Fibroblast of the conjunctiva (primary cell): Measurements from ENCODE around the gene GOLGA8O.
"Not testable (repeated sequence)": the region's sequence is repeated elsewhere in the genome, so short reads cannot be mapped to it uniquely, and the experiment has no call there.

Source experiments
- DNase-seq: peaks from one replicate; pipeline ENCODE4 v3.0.0-alpha.2; 2010; ENCODE audit warnings: low read depth

The GOLGA8O gene

DNA sequence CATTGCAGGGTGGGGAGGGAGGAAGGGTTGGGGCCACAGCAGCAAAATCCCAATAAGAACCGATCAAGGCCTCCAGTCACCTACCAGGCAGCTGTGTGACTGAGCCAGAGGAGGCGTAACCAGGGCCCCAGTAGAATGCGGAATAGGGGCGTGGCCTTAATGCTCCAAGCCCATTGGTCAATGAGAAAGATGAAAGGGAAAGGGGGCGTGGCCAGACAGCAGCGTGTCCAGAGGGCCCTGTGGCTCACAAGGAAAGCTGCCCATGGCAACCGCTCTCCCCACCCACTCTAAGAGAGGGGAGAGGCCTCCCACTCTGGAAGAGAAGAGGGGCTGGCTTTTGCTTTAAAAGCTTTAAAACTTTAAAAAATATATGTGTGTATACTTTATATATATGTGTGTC lies at the start of gene GOLGA8O:
GOLGA8O (minus strand) TSS at position 101 of the 400 bp plus-strand sequence; CDS start at position 3, 98 bp downstream.
- DNase-seq: not testable (repeated sequence)

DNA sequence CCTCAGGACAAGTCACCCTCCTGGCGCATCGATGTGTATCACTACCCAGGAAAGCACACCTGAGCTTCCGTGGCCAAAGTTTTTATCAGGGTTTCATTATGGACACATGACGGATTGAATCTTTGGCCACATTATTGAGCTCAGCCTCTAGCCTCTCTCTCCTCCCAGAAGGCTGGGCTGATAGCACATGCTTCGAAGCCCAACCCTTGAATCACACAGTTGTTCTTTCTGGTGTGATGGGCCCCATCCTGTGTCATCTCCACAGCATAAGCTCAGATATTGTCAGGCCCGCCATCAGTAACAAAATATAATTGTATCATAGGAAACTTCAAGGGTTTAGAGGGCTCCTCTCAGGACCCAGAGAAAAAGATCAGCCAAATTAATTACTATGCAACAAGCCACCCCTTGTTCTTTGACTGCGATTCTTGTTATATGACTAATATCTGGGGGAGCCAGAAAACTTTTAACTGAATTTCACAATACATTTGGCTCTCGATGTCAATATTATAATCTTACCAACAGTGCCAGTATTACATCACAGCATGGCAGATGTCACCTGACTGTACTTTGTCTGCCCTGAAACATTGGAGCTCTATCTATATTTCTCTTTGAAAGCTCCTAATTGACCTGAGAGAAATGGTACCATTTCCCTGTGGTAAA lies 48.8 kb upstream of the GOLGA8O start:
- not testable (repeated sequence) for DNase-seq

DNA sequence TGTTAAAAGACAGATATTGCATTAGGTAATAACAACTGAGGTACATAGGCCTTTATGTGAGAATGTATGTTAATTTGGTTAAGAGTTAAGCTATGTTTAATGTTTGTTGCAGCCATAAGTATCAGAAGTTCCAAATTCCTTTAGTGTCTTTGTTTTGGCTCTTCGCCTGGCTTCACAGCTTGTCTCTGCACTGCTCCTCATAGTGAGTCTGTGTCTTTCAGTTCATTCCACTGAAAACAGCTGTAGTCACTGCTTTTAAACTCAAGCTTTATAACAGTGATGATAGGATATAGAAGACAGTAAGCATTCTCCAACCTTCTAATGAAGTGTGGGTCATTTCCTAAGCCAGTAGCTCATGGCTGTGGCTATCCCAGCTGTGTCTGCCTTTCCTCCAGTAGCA lies 47.5 kb upstream of the GOLGA8O start:
- not testable (repeated sequence) for DNase-seq

- not testable (repeated sequence) for DNase-seq
Measured at GRCh38 chr15:32492768-32493167, 37.3 kb upstream of the GOLGA8O start.

- DNase-seq: not testable (repeated sequence)
Measured at GRCh38 chr15:32486474-32486873, 31.0 kb upstream of the GOLGA8O start.

DNA sequence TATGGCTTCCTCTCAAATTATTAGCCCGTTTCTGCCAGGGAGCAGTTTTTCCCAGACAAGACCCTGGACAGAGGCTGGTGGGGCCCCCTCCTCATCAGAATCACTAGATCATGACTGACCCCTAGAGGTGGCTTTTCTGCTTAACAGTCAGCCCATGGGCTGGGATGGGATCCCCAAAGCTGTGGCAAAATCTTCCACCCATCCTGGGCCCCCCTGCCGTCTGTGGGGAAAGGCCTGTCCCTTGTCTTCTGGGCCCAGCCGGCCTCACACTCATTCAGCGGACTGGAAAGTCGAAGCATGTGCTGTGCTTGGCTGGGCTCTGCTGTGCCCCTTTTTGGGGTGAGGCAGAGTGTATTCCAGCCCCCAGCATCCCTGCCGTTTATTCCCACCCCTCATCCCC lies 27.9 kb upstream of the GOLGA8O start:
- DNase-seq: not testable (repeated sequence)

DNA sequence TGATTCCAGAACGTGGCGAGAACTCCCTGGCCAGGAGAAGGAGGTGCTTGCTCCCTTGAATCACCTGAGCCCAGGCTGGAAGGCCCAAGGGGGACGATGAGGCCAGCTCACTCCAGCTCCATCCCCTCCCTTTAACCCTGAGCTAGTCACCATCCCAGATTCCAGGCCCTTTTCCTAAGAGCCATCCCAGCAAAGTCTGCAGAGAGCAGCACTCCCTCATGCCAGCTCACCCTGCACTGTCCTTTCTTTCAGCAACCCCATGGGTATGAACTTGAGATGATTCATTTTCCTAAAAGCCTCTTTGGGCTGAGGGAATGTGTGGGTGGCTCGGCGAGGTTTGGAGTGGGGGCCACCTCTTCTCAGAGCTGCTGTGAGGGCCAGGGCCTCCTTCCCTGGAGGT lies 26.2 kb upstream of the GOLGA8O start:
- DNase-seq: not testable (repeated sequence)

DNA sequence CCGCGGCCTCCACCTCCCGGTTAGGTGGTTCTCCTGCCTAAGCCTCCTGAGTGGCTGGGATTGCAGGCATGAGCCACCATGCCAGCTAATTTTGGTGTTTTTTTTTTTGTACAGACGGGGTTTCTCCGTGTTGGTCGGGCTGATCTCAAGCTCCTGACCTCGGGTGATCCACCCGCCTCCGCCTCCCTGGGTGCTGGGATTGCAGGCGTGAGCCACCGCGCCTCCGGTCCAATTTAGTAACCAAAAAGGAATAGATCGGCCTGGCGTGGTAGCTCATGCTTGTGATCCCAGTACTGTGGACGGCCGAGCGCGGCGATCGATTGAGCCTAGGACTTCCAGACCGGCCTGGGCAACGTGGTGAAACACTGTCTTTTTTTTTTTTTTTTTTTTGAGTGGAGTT lies 12.6 kb upstream of the GOLGA8O start:
- DNase-seq: not testable (repeated sequence)

DNA sequence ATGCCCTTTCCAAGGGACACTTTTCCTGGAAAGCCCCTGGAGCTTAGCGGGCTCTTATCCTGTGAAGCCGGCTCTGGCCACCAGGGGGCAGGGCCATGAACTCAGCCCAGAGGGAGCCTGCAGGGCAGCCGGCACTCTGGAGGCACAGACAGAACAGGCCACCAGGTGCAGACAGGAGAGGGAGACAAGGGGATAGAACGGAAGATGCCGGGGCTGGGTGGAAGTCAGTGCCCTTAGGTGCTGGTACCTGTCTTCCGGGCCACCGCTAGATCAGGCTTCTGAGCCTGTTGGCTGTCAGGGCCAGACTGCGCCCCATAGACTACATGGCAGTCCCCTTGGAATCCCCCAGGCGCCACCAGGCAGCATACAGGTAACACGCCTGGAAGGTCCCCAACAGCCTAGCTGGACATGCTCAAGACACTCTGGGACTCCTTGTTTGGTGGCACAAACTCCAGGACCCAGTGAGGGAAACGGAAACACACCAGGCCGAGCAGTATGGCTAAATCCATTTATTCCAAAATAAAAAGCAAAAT lies 14.9 kb downstream of the GOLGA8O start:
- not testable (repeated sequence) for DNase-seq

DNA sequence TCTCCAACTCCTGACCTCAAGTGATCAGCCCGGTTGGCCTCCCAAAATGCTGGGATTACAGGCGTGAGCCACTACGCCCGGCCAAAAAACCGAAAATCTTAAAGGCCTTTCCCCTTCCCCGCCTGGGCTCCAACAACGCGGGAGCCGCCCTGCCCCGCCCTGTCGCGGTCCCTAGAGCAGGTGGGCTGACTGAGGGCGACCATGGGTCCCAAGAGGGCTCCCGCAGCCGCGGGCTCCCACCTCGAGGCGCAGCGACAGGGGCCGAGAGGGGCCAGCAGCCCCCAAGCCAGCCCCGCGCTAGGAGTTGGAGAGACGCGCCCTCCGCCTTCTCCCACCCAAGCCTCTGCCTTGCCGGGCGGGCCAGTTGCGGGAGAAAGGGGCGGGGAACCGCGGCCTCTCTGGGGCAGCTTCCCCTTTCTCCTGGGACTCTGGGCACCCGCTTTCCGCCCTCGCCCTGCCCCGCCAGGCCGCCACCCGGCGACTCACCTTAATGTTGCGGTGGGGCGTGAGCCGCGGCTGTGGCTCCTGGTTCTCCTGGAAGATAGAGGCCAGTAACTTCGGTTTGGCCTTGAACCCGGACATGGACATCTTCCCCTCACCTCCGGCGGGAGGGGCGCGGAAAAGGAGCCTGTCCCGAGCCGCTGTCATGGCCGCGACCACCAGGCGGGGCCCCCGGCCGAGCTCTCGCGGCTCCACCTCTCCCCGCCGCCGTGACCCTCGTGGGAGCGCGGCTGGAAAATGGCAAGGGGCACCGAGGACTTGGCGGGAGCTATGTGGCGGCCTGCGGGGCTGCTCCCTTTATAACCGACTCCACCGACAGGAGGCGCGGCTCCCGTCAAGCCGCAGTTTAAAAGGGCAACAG lies 21.1 kb downstream of the GOLGA8O start:
- not testable (repeated sequence) for DNase-seq

DNA sequence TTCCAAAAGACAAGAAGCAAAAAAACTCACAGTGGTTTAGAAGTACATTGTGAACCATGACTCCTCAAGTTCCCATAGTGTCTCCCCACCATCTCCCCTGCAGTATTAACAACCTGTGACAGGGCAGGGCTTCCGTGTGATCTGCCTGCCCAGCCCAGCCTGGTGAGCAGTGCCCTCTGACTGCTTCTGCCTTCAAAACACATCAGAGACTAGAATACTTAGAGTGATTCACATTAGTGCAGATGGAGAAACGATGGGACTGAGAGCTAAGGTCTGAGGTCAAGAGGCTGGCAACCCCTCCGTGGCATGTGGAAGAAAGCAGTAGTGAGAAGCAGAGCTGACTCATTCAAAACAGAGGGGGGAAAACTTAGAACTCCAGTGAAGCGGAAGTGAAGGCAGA lies 27.8 kb downstream of the GOLGA8O start:
- not testable (repeated sequence) for DNase-seq

- not testable (repeated sequence) for DNase-seq
Measured at GRCh38 chr15:32426511-32426910, 28.9 kb downstream of the GOLGA8O start.

GRCh38 chr15:32407903-32408302 lies 47.5 kb downstream of the GOLGA8O start:
- not testable (repeated sequence) for DNase-seq

- DNase-seq: not testable (repeated sequence)
Measured at GRCh38 chr15:32403192-32403591, 52.2 kb downstream of the GOLGA8O start, which contains the start of gene GOLGA8K. TSS of gene GOLGA8K (minus strand) at chr15:32403292. CDS start at chr15:32403194, 98 bp downstream.

- DNase-seq: not testable (repeated sequence)
Measured at GRCh38 chr15:32396522-32396921, 58.9 kb downstream of the GOLGA8O start.
